Measurements from ENCODE around the gene TRIM66. TPM values are rescaled to one million over a fixed set of nuclear protein-coding genes. Genes with fewer than 3 reads are reported as not detected.

The TRIM66 gene
- total and polyA plus RNA-seq, 2 experiments from 2014 or later, result 1.0 to 3.3 TPM

- TF ChIP-seq ETS1 (IDR thresholded peaks at IDR 0.05) (no peak), STAT1 (IDR thresholded peaks at IDR 0.05; ENCODE audit: unreplicated experiment) (no peak), POLR2AphosphoS5 (IDR thresholded peaks at IDR 0.05; ENCODE audit: low read depth) (no peak), CREB1 (CRISPR knock-in tag; IDR thresholded peaks at IDR 0.05; ENCODE audit: low read depth) (no peak), ZNF331 (CRISPR knock-in tag; IDR thresholded peaks at IDR 0.05; ENCODE audit: low read depth) (no peak), EZH2 (IDR thresholded peaks at IDR 0.05; ENCODE audit: low read depth, unreplicated experiment) (no peak), CTCF (conservative IDR thresholded peaks at IDR 0.05; ENCODE audit: low read depth in 2 of 2) (no peak)
Observed at GRCh38 chr11:8701891-8702597, 19.6 kb upstream of the TRIM66 start (continued).

GRCh38 chr11:8699903-8700302, 17.4 kb upstream of the TRIM66 start:
- Histone ChIP-seq H2AFZ (no peak overlapping the region), H3F3A (replicated peaks; ENCODE audit: low read depth) (peaks cover 31% of the 10 kb centered on the region), H3K4me2 (peak overlapping the region; percentile 74), H3K9me2 (ENCODE audit: insufficient read depth) (peaks cover 14% of the 10 kb centered on the region), H3K36me3 (ENCODE audit: insufficient read depth) (peaks cover 15% of the 10 kb centered on the region), H3K27ac (ENCODE audit: low read depth) (peak overlapping the region; percentile 99), H3K4me3 (0 out of 2 replicates have a peak overlapping the region, but pooled peaks have one; percentile 29), H3K4me1 (ENCODE audit: insufficient read depth) (peaks cover 45% of the 10 kb centered on the region), H3K79me2 (replicated peaks; ENCODE audit: insufficient read depth) (peaks cover 8% of the 10 kb centered on the region; the same call in 1 of the 2 replicates), H4K20me1 (replicated peaks; ENCODE audit: insufficient read depth) (no peaks in the 10 kb centered on the region), H3K27me3 (ENCODE audit: insufficient read depth) (no peaks in the 10 kb centered on the region)
- Mint-ChIP-seq H3K27ac (peak overlapping the region; percentile 86), H3K36me3 (ENCODE audit: low read depth) (peaks cover 50% of the 10 kb centered on the region), H3K4me1 (peaks cover 55% of the 10 kb centered on the region), H3K4me3 (0 out of 3 replicates have a peak overlapping the region, but pooled peaks have one; percentile 25), H3K27me3 (ENCODE audit: insufficient read depth, low read depth, poor library complexity) (peaks cover 24% of the 10 kb centered on the region), H3K9me3 (no peaks in the 10 kb centered on the region; the same call in 2 of the 3 replicates)
- peak; percentile 69 for DNase-seq (ENCODE audit: low spot score)
- ATAC-seq, result peak; percentile 9
- TF ChIP-seq JUNB (IDR thresholded peaks at IDR 0.05; ENCODE audit: unreplicated experiment) (no peak), NANOG (IDR thresholded peaks at IDR 0.05; ENCODE audit: borderline replicate concordance) (0 out of 2 replicates have a peak, but pooled peaks have one; percentile 8)

GRCh38 chr11:8698917-8699441, 16.5 kb upstream of the TRIM66 start:
- DNase-seq (ENCODE audit: low spot score), result peak; percentile 90
- H4K20me1 ChIP-seq (replicated peaks; ENCODE audit: insufficient read depth), result no peaks in the 10 kb centered on the region
- peak overlapping the region; percentile 74 for H3K4me2 ChIP-seq
- Mint-ChIP-seq H3K36me3 (ENCODE audit: low read depth) (peaks cover 57% of the 10 kb centered on the region), H3K27me3 (ENCODE audit: insufficient read depth, low read depth, poor library complexity) (peaks cover 22% of the 10 kb centered on the region), H3K4me3 (peak overlapping the region; percentile 25; the same call in 2 of the 3 replicates), H3K4me1 (peaks cover 58% of the 10 kb centered on the region), H3K9me3 (no peaks in the 10 kb centered on the region; the same call in 2 of the 3 replicates), H3K27ac (peak overlapping the region; percentile 86)
- peak overlapping the region; percentile 99 for H3K27ac ChIP-seq (ENCODE audit: low read depth)
- H3F3A ChIP-seq (replicated peaks; ENCODE audit: low read depth), result peaks cover 31% of the 10 kb centered on the region
- H3K4me1 ChIP-seq (ENCODE audit: insufficient read depth), result peaks cover 45% of the 10 kb centered on the region
- peaks cover 8% of the 10 kb centered on the region; the same call in 1 of the 2 replicates for H3K79me2 ChIP-seq (replicated peaks; ENCODE audit: insufficient read depth)
- peak; percentile 7 for ATAC-seq
- H3K4me3 ChIP-seq, result peak overlapping the region; percentile 35; the same call in 1 of the 2 replicates
- TF ChIP-seq NANOG (IDR thresholded peaks at IDR 0.05; ENCODE audit: borderline replicate concordance) (no peak), ZNF462 (CRISPR knock-in tag; IDR thresholded peaks at IDR 0.05) (peak; percentile 37; the same call in 1 of the 2 replicates)
- H3K9me2 ChIP-seq (ENCODE audit: insufficient read depth), result peaks cover 14% of the 10 kb centered on the region
- H3K36me3 ChIP-seq (ENCODE audit: insufficient read depth), result peaks cover 15% of the 10 kb centered on the region
- H2AFZ ChIP-seq, result no peak overlapping the region
- no peaks in the 10 kb centered on the region for H3K27me3 ChIP-seq (ENCODE audit: insufficient read depth)
